Left ventricle myocardium inferior (tissue), 1 donor: ENCODE results near the gene DAO. TPM values are rescaled to one million over a fixed set of nuclear protein-coding genes. Genes with fewer than 3 reads are reported as not detected.
A peak's percentile ranks its signal among the peaks of the same experiment; 100 is the strongest.

Experiments used
- DNase-seq: peaks from one replicate; pipeline ENCODE4 v3.0.0-alpha.2; 2020
- H3K27ac ChIP-seq: fragments of 200-600 bp; replicated peaks from 2 replicates; pipeline ENCODE4 v1.8.0; 2021
- H3K27me3 ChIP-seq: fragments of 200-600 bp; 2 replicates; pipeline ENCODE4 v1.8.0; 2021; ENCODE audit warnings: low read depth
- H3K36me3 ChIP-seq: fragments of 200-600 bp; 2 replicates; pipeline ENCODE4 v1.8.0; 2021
- H3K4me1 ChIP-seq: fragments of 200-600 bp; 2 replicates; pipeline ENCODE4 v1.8.0; 2021
- H3K4me3 ChIP-seq: fragments of 200-600 bp; 2 replicates; pipeline ENCODE4 v1.8.0; 2021; ENCODE audit warnings: mild to moderate bottlenecking, moderate library complexity
- H3K9me3 ChIP-seq: fragments of 200-600 bp; replicated peaks from 2 replicates; pipeline ENCODE4 v1.8.0; 2021
- CTCF ChIP-seq: fragments of 200-600 bp; IDR thresholded peaks from 2 replicates; pipeline ENCODE4 v1.8.0; 2021; ENCODE audit warnings: antibody characterized with exemption, mild to moderate bottlenecking, borderline replicate concordance
- intact Hi-C: fragments of 100-400 bp; cut with micrococcal nuclease; formaldehyde crosslinking; loops from one replicate; pipeline ENCODE4 v1.11.0; 2022
- total RNA-seq: library from RNA; stranded (reverse); fragmentation: NEBNext Ultra II Directional; extraction: Animal tissue kit (Norgen Biotek cat#: 25700); gene quantifications from one replicate; pipeline ENCODE4 v1.2.1, GENCODE V29; 2021
- donor health status: DM: no; HTN: yes; CAD: no; lungs with severe emphysema.

The DAO gene
- total RNA-seq, 1 donor from 2014 or later = not detected

GRCh38 chr12:108907839-108908351 lies 28.0 kb downstream of the DAO start:
- no peaks in the 10 kb centered on the region for H3K27me3 ChIP-seq
- H3K9me3 ChIP-seq = no peaks in the 10 kb centered on the region
- no peak for TF ChIP-seq CTCF
- no peaks in the 10 kb centered on the region for H3K4me1 ChIP-seq
- DNase-seq = no peak
- H3K27ac ChIP-seq = peak overlapping the region; percentile 9
- intact Hi-C loops = no loop called here
- H3K4me3 ChIP-seq = no peak overlapping the region
- no peaks in the 10 kb centered on the region for H3K36me3 ChIP-seq

- intact Hi-C loops = no loop called here
- Histone ChIP-seq H3K36me3 (no peaks in the 10 kb centered on the region), H3K4me1 (peaks cover 4% of the 10 kb centered on the region), H3K27ac (no peak overlapping the region), H3K4me3 (no peak overlapping the region), H3K9me3 (no peaks in the 10 kb centered on the region), H3K27me3 (no peaks in the 10 kb centered on the region)
- TF ChIP-seq CTCF = no peak
- no peak for DNase-seq
These were observed 30.4 kb downstream of the DAO start for GRCh38 chr12:108910336-108910735.

DNA sequence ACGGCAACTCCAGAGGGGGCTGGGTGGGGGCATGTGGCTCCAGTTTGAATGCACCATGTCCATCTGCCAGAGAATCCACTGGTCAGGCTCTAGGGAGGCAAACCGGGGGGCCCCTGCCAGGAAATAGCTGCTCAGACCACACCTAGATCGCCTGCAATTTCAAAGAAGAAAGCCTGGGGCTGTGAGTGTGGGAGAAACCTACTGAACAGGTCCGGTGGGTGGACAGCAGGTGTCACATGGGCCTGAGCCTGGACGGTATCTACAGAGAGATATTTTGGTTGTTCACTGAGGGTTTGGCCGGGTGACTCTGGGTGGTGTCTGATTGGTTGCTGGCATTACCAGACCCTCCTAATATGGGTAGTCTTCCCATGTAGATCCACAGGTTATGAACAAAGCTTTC lies 32.0 kb downstream of the DAO start:
- no peak overlapping the region for H3K27ac ChIP-seq
- H3K27me3 ChIP-seq = no peaks in the 10 kb centered on the region
- intact Hi-C loops = no loop called here
- no peak overlapping the region for H3K4me3 ChIP-seq
- H3K4me1 ChIP-seq = peaks cover 4% of the 10 kb centered on the region
- H3K36me3 ChIP-seq = no peaks in the 10 kb centered on the region
- DNase-seq = no peak
- no peaks in the 10 kb centered on the region for H3K9me3 ChIP-seq
- TF ChIP-seq CTCF = no peak

DNA sequence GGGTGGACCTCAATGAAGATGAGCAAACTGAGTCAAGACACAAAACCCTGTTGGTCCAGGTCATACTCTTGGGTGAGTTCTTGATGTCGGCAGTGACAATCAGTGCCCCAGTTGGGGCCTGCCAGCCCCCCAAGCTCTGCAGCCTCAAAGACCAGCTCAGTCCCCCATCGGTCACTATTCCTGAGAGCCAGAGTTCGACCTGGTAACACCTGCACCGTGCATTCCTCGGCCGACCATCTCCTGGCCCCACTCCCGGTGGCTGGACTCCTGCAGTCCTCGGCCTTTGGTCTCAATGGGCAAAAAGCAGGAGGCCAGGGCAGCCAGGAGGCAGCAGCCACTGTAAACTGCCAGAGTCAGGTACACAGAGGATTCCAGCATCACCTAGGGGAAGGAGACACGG lies 32.5 kb downstream of the DAO start:
- Histone ChIP-seq H3K9me3 (no peaks in the 10 kb centered on the region), H3K36me3 (no peaks in the 10 kb centered on the region), H3K4me1 (peaks cover 4% of the 10 kb centered on the region), H3K4me3 (no peak overlapping the region), H3K27ac (no peak overlapping the region), H3K27me3 (no peaks in the 10 kb centered on the region)
- no peak for TF ChIP-seq CTCF
- intact Hi-C loops = no loop called here
- DNase-seq = no peak

- H3K27ac ChIP-seq = peak overlapping the region; percentile 33
- no peaks in the 10 kb centered on the region for H3K9me3 ChIP-seq
- H3K27me3 ChIP-seq = no peaks in the 10 kb centered on the region
- no peak for DNase-seq
- H3K4me3 ChIP-seq = no peak overlapping the region
- no peaks in the 10 kb centered on the region for H3K36me3 ChIP-seq
- TF ChIP-seq CTCF = no peak
- H3K4me1 ChIP-seq = peaks cover 4% of the 10 kb centered on the region
- intact Hi-C loops = no loop called here
These were observed 34.2 kb downstream of the DAO start for GRCh38 chr12:108914121-108914531.

- DNase-seq = no peak
- Histone ChIP-seq H3K4me1 (peaks cover 4% of the 10 kb centered on the region), H3K4me3 (no peak overlapping the region), H3K27ac (no peak overlapping the region), H3K27me3 (no peaks in the 10 kb centered on the region), H3K9me3 (peaks cover 5% of the 10 kb centered on the region), H3K36me3 (no peaks in the 10 kb centered on the region)
- intact Hi-C loops = no loop called here
- no peak for TF ChIP-seq CTCF
These were observed 35.8 kb downstream of the DAO start for GRCh38 chr12:108915632-108916133.
